Testis (tissue), 3 donors: ENCODE data around the gene CHCHD3. TPM values are rescaled to one million over a fixed set of nuclear protein-coding genes. Genes with fewer than 3 reads are reported as not detected.
"Not testable (repeated sequence)": the region's sequence is repeated elsewhere in the genome, so short reads cannot be mapped to it uniquely, and the experiment has no call there.

Experiments used
- DNase-seq: peaks from one replicate; pipeline ENCODE4 v3.0.0-alpha.2; 2019
- H3K27ac ChIP-seq, 2 donors: fragments of 200-600 bp; sonication (generic); one replicate each; pipeline ENCODE4 v1.5.1; 2019
- H3K27me3 ChIP-seq: fragments of 200-600 bp; sonication (generic); one replicate; pipeline ENCODE4 v1.5.1; 2019
- H3K36me3 ChIP-seq: fragments of 200-600 bp; sonication (generic); one replicate; pipeline ENCODE4 v1.5.1; 2017; ENCODE audit warnings: low read depth; ENCODE audit errors: missing control alignments
- H3K4me1 ChIP-seq: fragments of 200-600 bp; sonication (generic); one replicate; pipeline ENCODE4 v1.5.1; 2019
- H3K4me3 ChIP-seq, 2 donors: fragments of 200-600 bp; sonication (generic); one replicate each; pipeline ENCODE4 v1.5.1; 2017 to 2019
- H3K9me3 ChIP-seq: fragments of 200-600 bp; sonication (generic); one replicate; pipeline ENCODE4 v1.5.1; 2017
- POLR2A ChIP-seq: fragments of 450-650 bp; IDR thresholded peaks from one replicate; pipeline ENCODE4 v1.6.1; 2017; ENCODE audit warnings: antibody characterized with exemption, mild to moderate bottlenecking, moderate library complexity
- WGBS, 2 donors: methylation state at CpG; one replicate each; pipeline ENCODE4 v1.1.5; 2018; 5-methylcytosine and 5-hydroxymethylcytosine counted together
- intact Hi-C: fragments of 100-400 bp; cut with DNase I; formaldehyde crosslinking; loops from one replicate; pipeline ENCODE4 v1.15.1; 2023; ENCODE audit warnings: low total_unique reads
- polyA plus RNA-seq: library from polyadenylated mRNA; stranded (reverse); fragments of 350-450 nt; fragmentation: Illumina TruSeq; extraction: RNeasy Lipid Tissue Mini Kit (QIAGEN cat#74804); gene quantifications from one replicate; pipeline ENCODE4 v1.2.3, GENCODE V29; 2014; ENCODE audit warnings: low read depth, low replicate concordance; ENCODE audit not compliant: insufficient read depth
- total RNA-seq, 2 donors: library from RNA; depleted of rRNA; stranded (reverse); fragments of >200 nt; gene quantifications; one replicate each; pipeline ENCODE4 v1.2.3, GENCODE V29; 2016
- TF ChIP-seq, protein P1 (sequence below), 3 experiments: fragments of 450-650 bp in 2 of 3; fragments of 200-600 bp in 1 of 3; sonication (generic) in 1 of 3; IDR thresholded peaks; one replicate each; pipeline ENCODE4 v1.5.1; 2016 to 2019; ENCODE audit warnings: antibody characterized with exemption in 3 of 3, mild to moderate bottlenecking in 2 of 3, moderate library complexity in 1 of 3

Gene CHCHD3
- total and polyA plus RNA-seq, 3 donors from 2014 or later, result 44.0 to 53.0 (median 47.9) TPM

DNA sequence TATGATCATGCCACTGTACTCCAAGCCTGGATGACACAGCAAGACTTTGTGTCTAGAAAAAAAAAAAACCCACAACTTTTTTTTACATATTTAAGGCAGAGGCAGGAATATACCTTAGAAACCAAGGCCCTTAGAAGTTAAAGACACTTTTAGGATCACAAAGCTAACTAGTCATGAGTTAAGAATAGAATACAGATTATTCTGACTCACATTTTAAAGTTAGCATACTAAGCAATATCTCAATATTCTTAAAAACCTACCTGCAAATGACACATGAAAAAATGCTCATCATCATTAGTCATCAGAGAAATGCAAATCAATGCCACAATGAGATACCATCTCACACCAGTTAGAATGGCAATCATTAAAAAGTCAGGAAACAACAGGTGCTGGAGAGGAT is 177.7 kb downstream of the CHCHD3 start:
- no peaks in the 10 kb centered on the region for H3K4me1 ChIP-seq
- H3K4me3 ChIP-seq, result no peak overlapping the region
- TF ChIP-seq, protein P1, sequence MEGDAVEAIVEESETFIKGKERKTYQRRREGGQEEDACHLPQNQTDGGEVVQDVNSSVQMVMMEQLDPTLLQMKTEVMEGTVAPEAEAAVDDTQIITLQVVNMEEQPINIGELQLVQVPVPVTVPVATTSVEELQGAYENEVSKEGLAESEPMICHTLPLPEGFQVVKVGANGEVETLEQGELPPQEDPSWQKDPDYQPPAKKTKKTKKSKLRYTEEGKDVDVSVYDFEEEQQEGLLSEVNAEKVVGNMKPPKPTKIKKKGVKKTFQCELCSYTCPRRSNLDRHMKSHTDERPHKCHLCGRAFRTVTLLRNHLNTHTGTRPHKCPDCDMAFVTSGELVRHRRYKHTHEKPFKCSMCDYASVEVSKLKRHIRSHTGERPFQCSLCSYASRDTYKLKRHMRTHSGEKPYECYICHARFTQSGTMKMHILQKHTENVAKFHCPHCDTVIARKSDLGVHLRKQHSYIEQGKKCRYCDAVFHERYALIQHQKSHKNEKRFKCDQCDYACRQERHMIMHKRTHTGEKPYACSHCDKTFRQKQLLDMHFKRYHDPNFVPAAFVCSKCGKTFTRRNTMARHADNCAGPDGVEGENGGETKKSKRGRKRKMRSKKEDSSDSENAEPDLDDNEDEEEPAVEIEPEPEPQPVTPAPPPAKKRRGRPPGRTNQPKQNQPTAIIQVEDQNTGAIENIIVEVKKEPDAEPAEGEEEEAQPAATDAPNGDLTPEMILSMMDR (IDR thresholded peaks at IDR 0.05), result no peak
- no peak for TF ChIP-seq POLR2A
- intact Hi-C loops, result no loop called here
- H3K36me3 ChIP-seq, result no peaks in the 10 kb centered on the region
- no peaks in the 10 kb centered on the region for H3K27me3 ChIP-seq
- no peaks in the 10 kb centered on the region for H3K9me3 ChIP-seq
- H3K27ac ChIP-seq, result no peak overlapping the region
- no peak for DNase-seq

DNA sequence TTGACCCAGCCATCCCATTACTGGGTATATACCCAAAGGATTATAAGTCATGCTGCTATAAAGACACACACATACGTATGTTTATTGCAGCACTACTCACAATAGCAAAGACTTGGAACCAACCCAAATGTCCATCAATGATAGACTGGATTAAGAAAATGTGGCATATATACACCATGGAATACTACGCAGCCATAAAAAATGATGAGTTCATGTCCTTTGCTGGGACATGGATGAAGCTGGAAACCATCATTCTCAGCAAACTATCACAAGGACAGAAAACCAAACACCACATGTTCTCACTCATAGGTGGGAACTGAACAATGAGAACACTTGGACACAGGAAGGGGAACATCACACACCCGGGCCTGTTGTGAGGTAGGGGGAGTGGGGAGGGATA is 179.6 kb downstream of the CHCHD3 start:
- H3K27ac ChIP-seq, H3K9me3 ChIP-seq, intact Hi-C loops, DNase-seq, H3K27me3 ChIP-seq, H3K4me1 ChIP-seq, H3K4me3 ChIP-seq, H3K36me3 ChIP-seq: not testable (repeated sequence)
- WGBS, 2 donors, result 88 to 97% methylated on average over 3 of the region's 3 CpGs

DNA sequence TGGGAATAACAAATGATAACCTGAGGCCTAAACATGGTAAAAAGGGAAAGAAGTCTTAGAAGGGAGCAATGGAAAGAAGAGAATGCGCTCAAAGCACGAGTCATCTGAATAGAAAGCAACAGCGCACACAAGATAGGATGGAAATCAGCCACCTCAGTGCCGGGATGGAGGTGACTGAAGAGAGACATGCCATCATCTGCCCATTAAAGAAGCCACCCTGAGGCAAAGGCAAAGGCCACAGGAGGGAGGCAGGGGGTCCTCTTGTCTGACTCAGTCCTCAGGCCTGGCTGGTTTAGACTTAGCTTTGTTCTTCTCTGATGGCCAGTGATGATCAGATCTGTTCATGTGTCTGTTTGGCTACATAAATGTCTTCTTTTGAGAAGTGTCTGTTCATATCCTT is 180.6 kb downstream of the CHCHD3 start:
- no peak overlapping the region for H3K27ac ChIP-seq
- H3K36me3 ChIP-seq, result no peaks in the 10 kb centered on the region
- no peaks in the 10 kb centered on the region for H3K4me1 ChIP-seq
- DNase-seq, result no peak
- no peak overlapping the region for H3K4me3 ChIP-seq
- no peaks in the 10 kb centered on the region for H3K27me3 ChIP-seq
- no peak for TF ChIP-seq POLR2A
- TF ChIP-seq, protein P1 (IDR thresholded peaks at IDR 0.05), result no peak
- no peaks in the 10 kb centered on the region for H3K9me3 ChIP-seq
- intact Hi-C loops, result no loop called here
- WGBS, 2 donors, result 70 to 83% methylated on average over 4 of the region's 4 CpGs

DNA sequence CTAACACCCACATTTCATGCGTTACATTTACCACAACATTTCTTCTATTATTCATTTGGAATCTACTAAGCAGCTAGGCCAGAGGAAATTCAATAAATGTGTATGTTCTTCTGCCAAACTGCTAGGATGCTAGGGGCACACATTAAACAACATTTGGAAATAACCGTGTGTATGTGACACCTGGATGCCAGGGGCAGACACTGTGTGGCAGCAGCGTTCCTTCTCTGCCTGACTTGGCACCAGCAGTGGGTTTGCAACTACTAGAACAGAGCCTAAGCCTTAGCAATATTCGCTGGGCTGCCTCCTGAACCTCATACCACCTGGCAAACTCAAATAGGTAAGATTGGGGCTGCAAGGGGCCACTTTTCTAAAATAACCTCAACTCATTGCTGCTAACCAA is 182.1 kb downstream of the CHCHD3 start:
- TF ChIP-seq, protein P1 (IDR thresholded peaks at IDR 0.05), result no peak
- no peak for TF ChIP-seq POLR2A
- intact Hi-C loops, result no loop called here
- no peaks in the 10 kb centered on the region for H3K4me1 ChIP-seq
- DNase-seq, result no peak
- no peak overlapping the region for H3K27ac ChIP-seq
- H3K36me3 ChIP-seq, result no peaks in the 10 kb centered on the region
- H3K4me3 ChIP-seq, result no peak overlapping the region
- no peaks in the 10 kb centered on the region for H3K9me3 ChIP-seq
- H3K27me3 ChIP-seq, result no peaks in the 10 kb centered on the region
- 92 to 93% methylated on average over 4 of the region's 4 CpGs for WGBS, 2 donors

DNA sequence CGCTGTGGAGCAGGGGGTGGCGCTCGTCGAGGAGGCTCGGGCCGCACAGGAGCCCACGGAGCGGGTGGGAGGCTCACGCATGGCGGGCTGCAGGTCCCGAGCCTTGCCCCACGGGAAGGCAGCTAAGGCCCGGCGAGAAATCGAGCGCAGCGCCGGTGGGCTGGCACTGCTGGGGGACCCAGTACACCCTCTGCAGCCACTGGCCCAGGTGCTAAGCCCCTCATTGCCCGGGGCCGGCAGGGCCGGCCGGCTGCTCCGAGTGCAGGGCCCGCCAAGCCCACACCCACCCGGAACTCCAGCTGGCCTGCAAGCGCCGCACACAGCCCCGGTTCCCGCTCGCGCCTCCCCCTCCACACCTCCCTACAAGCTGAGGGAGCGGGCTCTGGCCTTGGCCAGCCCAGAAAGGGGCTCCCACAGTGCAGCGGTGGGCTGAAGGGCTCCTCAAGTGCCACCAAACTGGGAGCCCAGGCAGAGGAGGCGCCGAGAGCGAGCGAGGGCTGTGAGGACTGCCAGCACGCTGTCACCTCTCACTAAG is 183.2 kb downstream of the CHCHD3 start:
- peak overlapping the region; percentile 9 to 45 for H3K4me3 ChIP-seq
- H3K9me3 ChIP-seq, H3K27me3 ChIP-seq, DNase-seq, H3K36me3 ChIP-seq, H3K27ac ChIP-seq, intact Hi-C loops, H3K4me1 ChIP-seq: not testable (repeated sequence)
- 81 to 86% methylated on average over 34 to 37 of the region's 38 CpGs for WGBS, 2 donors

DNA sequence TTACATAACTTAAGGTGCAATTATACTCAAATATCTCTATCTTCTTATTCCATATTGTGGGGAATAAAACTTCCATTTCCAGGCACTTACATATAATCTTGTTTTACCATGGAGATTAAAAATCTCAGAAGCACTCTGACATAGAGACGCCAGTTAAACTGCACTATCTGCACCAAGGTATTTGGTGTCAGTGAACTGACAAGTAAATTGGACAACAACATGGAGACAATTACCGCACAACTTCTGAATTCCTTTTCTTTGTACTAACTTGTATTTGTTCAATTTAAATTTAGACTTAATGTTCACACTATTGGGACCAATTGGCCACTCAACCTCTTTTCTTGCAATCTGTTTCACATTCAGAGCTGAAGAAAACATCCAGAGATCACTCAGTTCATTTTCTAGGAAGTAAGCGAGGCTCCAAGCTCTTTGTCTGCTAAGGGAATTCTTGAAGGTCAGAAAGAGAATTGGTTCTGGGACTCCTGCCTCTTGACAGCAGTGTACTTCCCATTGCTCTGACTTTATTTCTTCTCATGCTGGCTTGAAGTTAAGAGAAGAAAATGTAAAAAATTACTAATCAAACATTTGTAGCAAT is 184.7 kb downstream of the CHCHD3 start:
- Histone ChIP-seq H3K27ac (no peak overlapping the region), H3K27me3 (no peaks in the 10 kb centered on the region), H3K4me3 (no peak overlapping the region), H3K36me3 (no peaks in the 10 kb centered on the region), H3K4me1 (no peaks in the 10 kb centered on the region), H3K9me3 (no peaks in the 10 kb centered on the region)
- no peak for TF ChIP-seq POLR2A
- TF ChIP-seq, protein P1 (IDR thresholded peaks at IDR 0.05), result no peak
- WGBS, 2 donors, result 54 to 61% methylated on average over 3 of the region's 3 CpGs
- intact Hi-C loops, result no loop called here
- no peak for DNase-seq
